IMR-90 (cell line): Measurements from ENCODE around the gene IL13. TPM values are rescaled to one million over a fixed set of nuclear protein-coding genes. Genes with fewer than 3 reads are reported as not detected.

Source experiments
- ATAC-seq: fragments of 200-7000 bp; cut with Tn5 transposase; 2 replicates; pipeline ENCODE4 v1.9.1; 2020; ENCODE audit warnings: low read depth, mild to moderate bottlenecking, moderate library complexity
- BruUV-seq: library from RNA; stranded (reverse); fragments of 400-500 nt; replicated peaks from 2 replicates; lab custom pipeline; 2021; lab: Mats Ljungman, UMichigan
- CTCF ChIA-PET: fragments of 300-600 bp; formaldehyde crosslinking; extraction: SDS; loops from one replicate; lab custom pipeline; 2021; ENCODE audit warnings: antibody characterized with exemption; lab: Yijun Ruan, JAX
- POLR2A ChIA-PET: fragments of 300-600 bp; sonication (Branson Sonifier 250); formaldehyde crosslinking; loops from one replicate; lab custom pipeline; 2022; ENCODE audit warnings: antibody characterized with exemption; ENCODE audit not compliant: unreplicated experiment; lab: Charles Lee
- DNase-seq: peaks from one replicate; pipeline ENCODE4 v3.0.0; 2013
- H2AFZ ChIP-seq: replicated peaks from 2 replicates; pipeline ENCODE3; 2013; ENCODE audit warnings: low read length, mild to moderate bottlenecking; ENCODE audit not compliant: poor library complexity
- H2AK5ac ChIP-seq: 2 replicates; pipeline ENCODE4 v1.6.1; 2013; ENCODE audit warnings: low read depth, low read length, inconsistent platforms
- H2AK9ac ChIP-seq: replicated peaks from 2 replicates; pipeline ENCODE3; 2013; ENCODE audit warnings: mild to moderate bottlenecking, low read depth, low read length, moderate library complexity; ENCODE audit not compliant: poor library complexity
- H2BK120ac ChIP-seq: 2 replicates; pipeline ENCODE4 v1.6.1; 2013; ENCODE audit warnings: low read depth, low read length, inconsistent platforms
- H2BK15ac ChIP-seq: 3 replicates; pipeline ENCODE4 v1.6.1; 2013; ENCODE audit warnings: low read depth, low read length, inconsistent platforms
- H2BK20ac ChIP-seq: 2 replicates; pipeline ENCODE4 v1.6.1; 2013; ENCODE audit warnings: low read depth, mild to moderate bottlenecking, inconsistent platforms, low read length, moderate library complexity
- H2BK5ac ChIP-seq: 2 replicates; pipeline ENCODE4 v1.6.1; 2013; ENCODE audit warnings: mild to moderate bottlenecking, low read depth, low read length, inconsistent platforms; ENCODE audit not compliant: poor library complexity, severe bottlenecking
- H3K14ac ChIP-seq: replicated peaks from 2 replicates; pipeline ENCODE4 v1.6.1; 2013; ENCODE audit warnings: low read depth, low read length, inconsistent platforms
- H3K18ac ChIP-seq: 2 replicates; pipeline ENCODE4 v1.6.1; 2013; ENCODE audit warnings: low read depth, low read length, control low read depth
- H3K23ac ChIP-seq: 2 replicates; pipeline ENCODE4 v1.6.1; 2013; ENCODE audit warnings: low read depth, low read length, inconsistent platforms
- H3K27ac ChIP-seq: 2 replicates; pipeline ENCODE4 v1.5.1; 2013; ENCODE audit warnings: mild to moderate bottlenecking, control low read depth, low read length; ENCODE audit not compliant: insufficient read depth
- H3K27me3 ChIP-seq: 2 replicates; pipeline ENCODE4 v1.6.1; 2013; ENCODE audit warnings: low read length; ENCODE audit not compliant: control insufficient read depth, insufficient read depth
- H3K36me3 ChIP-seq: 2 replicates; pipeline ENCODE4 v1.6.1; 2013; ENCODE audit warnings: low read length, mixed read lengths; ENCODE audit not compliant: control insufficient read depth, insufficient read depth
- H3K4ac ChIP-seq: 2 replicates; pipeline ENCODE4 v1.6.1; 2013; ENCODE audit warnings: low read depth, low read length, inconsistent platforms
- H3K4me1 ChIP-seq: 2 replicates; pipeline ENCODE4 v1.6.1; 2013; ENCODE audit warnings: low read length, mixed read lengths; ENCODE audit not compliant: control insufficient read depth, insufficient read depth
- H3K4me2 ChIP-seq: 2 replicates; pipeline ENCODE4 v1.6.1; 2013; ENCODE audit warnings: low read depth, mild to moderate bottlenecking, control low read depth, low read length, moderate library complexity
- H3K4me3 ChIP-seq: 2 replicates; pipeline ENCODE4 v1.5.1; 2013; ENCODE audit warnings: low read depth, mild to moderate bottlenecking, control low read depth, low read length, moderate library complexity; ENCODE audit not compliant: insufficient read depth
- H3K56ac ChIP-seq: 2 replicates; pipeline ENCODE4 v1.6.1; 2013; ENCODE audit warnings: low read length, inconsistent platforms; ENCODE audit not compliant: insufficient read depth; ENCODE audit errors: extremely low read depth
- H3K79me1 ChIP-seq, 2 experiments: 2 replicates each; pipeline ENCODE4 v1.6.1; 2013; ENCODE audit warnings: low read length in 2 of 2, inconsistent platforms in 1 of 2, low read depth in 1 of 2
- H3K9ac ChIP-seq: 2 replicates; pipeline ENCODE4 v1.6.1; 2013; ENCODE audit warnings: low read depth, low read length, control low read depth
- H3K9me1 ChIP-seq: 2 replicates; pipeline ENCODE4 v1.6.1; 2013; ENCODE audit warnings: low read length, inconsistent platforms; ENCODE audit not compliant: insufficient read depth
- H3K9me3 ChIP-seq: 2 replicates; pipeline ENCODE4 v1.6.1; 2013; ENCODE audit warnings: low read length; ENCODE audit not compliant: control insufficient read depth, insufficient read depth
- H4K20me1 ChIP-seq: 2 replicates; pipeline ENCODE4 v1.6.1; 2013; ENCODE audit warnings: low read length, inconsistent platforms; ENCODE audit not compliant: insufficient read depth
- H4K5ac ChIP-seq: 2 replicates; pipeline ENCODE4 v1.6.1; 2013; ENCODE audit warnings: mild to moderate bottlenecking, low read depth, low read length, control low read depth
- H4K8ac ChIP-seq, 2 experiments: 2 replicates each; pipeline ENCODE4 v1.6.1; 2013; ENCODE audit warnings: low read depth in 2 of 2, low read length in 2 of 2, control low read depth in 1 of 2, inconsistent platforms in 1 of 2
- H4K91ac ChIP-seq: 2 replicates; pipeline ENCODE4 v1.6.1; 2013; ENCODE audit warnings: low read depth, low read length, inconsistent platforms; ENCODE audit not compliant: insufficient read depth
- CEBPB ChIP-seq: IDR thresholded peaks from 2 replicates; pipeline ENCODE4 v1.6.1; 2012; ENCODE audit warnings: low read depth, low read length, improper control_type of control experiment
- CHD1 ChIP-seq: IDR thresholded peaks from 2 replicates; pipeline ENCODE4 v1.6.1; 2012; ENCODE audit warnings: low read depth, low read length, improper control_type of control experiment
- MAFK ChIP-seq: IDR thresholded peaks from 2 replicates; pipeline ENCODE4 v1.6.1; 2012; ENCODE audit warnings: low read depth, low read length, improper control_type of control experiment
- MAZ ChIP-seq: IDR thresholded peaks from 2 replicates; pipeline ENCODE4 v1.6.1; 2012; ENCODE audit warnings: low read depth, mild to moderate bottlenecking, low read length, improper control_type of control experiment, moderate library complexity, borderline replicate concordance
- MXI1 ChIP-seq: IDR thresholded peaks from 2 replicates; pipeline ENCODE4 v1.6.1; 2012; ENCODE audit warnings: low read depth, mild to moderate bottlenecking, low read length, moderate library complexity, borderline replicate concordance
- SMC3 ChIP-seq: fragments of 150-350 bp; IDR thresholded peaks from 2 replicates; pipeline ENCODE4 v1.6.1; 2016; ENCODE audit warnings: low read depth, mild to moderate bottlenecking, antibody characterized with exemption, low read length, moderate library complexity
- WGBS, 2 experiments: methylation state at CpG; one replicate each; pipeline versions ENCODE4 v1.1.5 to v1.1.7; 2013; ENCODE audit warnings: missing lambda C conversion rate in 2 of 2; ENCODE audit not compliant: insufficient read length in 1 of 2; ENCODE audit errors: extremely low coverage in 2 of 2; 5-methylcytosine and 5-hydroxymethylcytosine counted together
- dilution Hi-C: fragments of 300-500 bp; cut with HindIII; formaldehyde crosslinking; loops from one replicate; pipeline ENCODE4 v1.14.3; 2018; ENCODE audit warnings: low sequenced_read_pairs; ENCODE audit not compliant: unreplicated experiment
- in situ Hi-C: fragments of 300-500 bp; cut with MboI; formaldehyde crosslinking; loops from 3 replicates; pipeline ENCODE4 v1.14.3; 2019; ENCODE audit warnings: low sequenced_read_pairs, inconsistent platforms, mixed read lengths
- intact Hi-C: fragments of 100-400 bp; cut with micrococcal nuclease; formaldehyde crosslinking; loops from 2 replicates; pipeline ENCODE4 v1.10.0; 2022
- polyA plus RNA-seq, 3 experiments: library from polyadenylated mRNA; depleted of rRNA; stranded (reverse); fragments of >200 nt; gene quantifications; 2 replicates each; pipeline ENCODE4 v1.2.3, GENCODE V29; 2012; ENCODE audit warnings: low replicate concordance in 1 of 3
- total RNA-seq: library from RNA; depleted of rRNA; stranded (reverse); fragments of >200 nt; gene quantifications from 2 replicates; pipeline ENCODE4 v1.2.3, GENCODE V29; 2012

The IL13 gene
- total and polyA plus RNA-seq, 2 of the 4 experiments (the other 2 are of a cell fraction): not detected

DNA sequence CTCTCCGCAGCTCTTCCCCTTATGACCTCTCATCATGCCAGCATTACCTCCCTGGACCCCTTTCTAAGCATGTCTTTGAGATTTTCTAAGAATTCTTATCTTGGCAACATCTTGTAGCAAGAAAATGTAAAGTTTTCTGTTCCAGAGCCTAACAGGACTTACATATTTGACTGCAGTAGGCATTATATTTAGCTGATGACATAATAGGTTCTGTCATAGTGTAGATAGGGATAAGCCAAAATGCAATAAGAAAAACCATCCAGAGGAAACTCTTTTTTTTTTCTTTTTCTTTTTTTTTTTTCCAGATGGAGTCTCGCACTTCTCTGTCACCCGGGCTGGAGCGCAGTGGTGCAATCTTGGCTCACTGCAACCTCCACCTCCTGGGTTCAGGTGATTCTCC is 20.7 kb upstream of the IL13 start:
- Histone ChIP-seq H3K23ac (no peak overlapping the region), H2BK20ac (no peak overlapping the region), H2BK5ac (no peak overlapping the region), H2BK15ac (no peak overlapping the region), H3K4me1 (no peaks in the 10 kb centered on the region), H3K4me2 (no peak overlapping the region), H3K79me1 (no peaks in the 10 kb centered on the region), H3K14ac (no peak overlapping the region), H3K56ac (no peak overlapping the region), H3K4ac (no peak overlapping the region), H3K18ac (no peak overlapping the region), H3K36me3 (peaks cover 28% of the 10 kb centered on the region), H2AFZ (no peak overlapping the region), H4K91ac (no peak overlapping the region), H3K4me3 (no peak overlapping the region), H4K20me1 (no peaks in the 10 kb centered on the region), H3K27me3 (no peaks in the 10 kb centered on the region), H3K9ac (no peak overlapping the region), H2AK9ac (no peak overlapping the region), H2AK5ac (no peak overlapping the region), H2BK120ac (no peak overlapping the region), H4K8ac (no peak overlapping the region), H3K27ac (no peak overlapping the region), H4K5ac (no peak overlapping the region), H3K9me3 (no peaks in the 10 kb centered on the region), H3K9me1 (peaks cover 6% of the 10 kb centered on the region; the same call in 1 of the 2 replicates)
- TF ChIP-seq CEBPB (no peak), MXI1 (no peak), CHD1 (no peak), MAZ (no peak), SMC3 (no peak), MAFK (no peak)
- intact Hi-C loops (loop anchor here (5.0 kb wide), 1 partner anchor 80 kb away; no protein-coding TSS in a partner anchor), in situ Hi-C loops (no loop called here), dilution Hi-C loops (no loop called here)
- BruUV-seq: no TSS peak
- ATAC-seq (no peak), DNase-seq (no peak)
- POLR2A ChIA-PET: no interaction called here
- no CpG with 5 or more reads among the region's 4 CpGs for whole genome bisulfite sequencing, 2 experiments
- CTCF ChIA-PET: no interaction called here
